K562 (cell line): Measurements from ENCODE around the gene COQ5. TPM values are rescaled to one million over a fixed set of nuclear protein-coding genes. Genes with fewer than 3 reads are reported as not detected.

Experiments used
- ATAC-seq: fragments of 200-7000 bp; cut with Tn5 transposase; 3 replicates; pipeline ENCODE4 v1.9.1; 2020; ENCODE audit warnings: moderate library complexity
- BruUV-seq: library from RNA; stranded (reverse); fragments of 400-500 nt; replicated peaks from 2 replicates; lab custom pipeline; 2021; lab: Mats Ljungman, UMichigan
- CTCF ChIA-PET: fragments of 300-600 bp; formaldehyde crosslinking; extraction: SDS; loops from one replicate; lab custom pipeline; 2021; ENCODE audit warnings: low intra/inter-chr PET ratio; lab: Yijun Ruan, JAX
- POLR2A ChIA-PET: fragments of 300-600, 350-650 bp; sonication (Branson Sonifier 250); formaldehyde crosslinking; extraction: SDS; loops from one replicate; lab custom pipeline; 2021; ENCODE audit warnings: antibody characterized with exemption, inconsistent platforms; lab: Yijun Ruan, JAX
- DNase-seq, 4 experiments: peaks; one replicate each; pipeline versions ENCODE4 v3.0.0 to v3.0.0-alpha.2; 2011 to 2018; ENCODE audit warnings: low spot score in 3 of 4, mixed read lengths in 3 of 4; ENCODE audit errors: extremely low read depth in 1 of 4
- FAIRE-seq: peaks from 2 replicates; lab custom pipeline; 2011; peaks lifted over from hg19 to GRCh38; lab: Jason Lieb, UNC
- H2AFZ ChIP-seq: 2 replicates; pipeline ENCODE4 v1.6.0; 2011; ENCODE audit warnings: low read depth, low read length, control low read depth, inconsistent platforms
- H3K27ac ChIP-seq: fragments of 200-600 bp; 3 replicates; pipeline ENCODE4 v1.8.0; 2011; ENCODE audit warnings: low read depth, mild to moderate bottlenecking, control low read depth, inconsistent platforms, low read length, moderate library complexity, mixed read lengths; ENCODE audit errors: extremely low read depth
- H3K27me3 ChIP-seq, 2 experiments: fragments of 300-600 bp in 1 of 2; 2 replicates in 1 of 2; 3 replicates in 1 of 2; pipeline versions ENCODE4 v1.6.0 to v1.8.0; 2011; ENCODE audit warnings: inconsistent platforms in 2 of 2, low read length in 2 of 2, mild to moderate bottlenecking in 1 of 2, mixed read lengths in 1 of 2, moderate library complexity in 1 of 2; ENCODE audit not compliant: control insufficient read depth in 2 of 2, insufficient read depth in 2 of 2
- H3K36me3 ChIP-seq: fragments of 300-600 bp; 3 replicates; pipeline ENCODE4 v1.8.0; 2011; ENCODE audit warnings: mild to moderate bottlenecking, low read length, inconsistent platforms; ENCODE audit not compliant: control insufficient read depth, insufficient read depth
- H3K4me1 ChIP-seq, 2 experiments: fragments of 200-600 bp in 1 of 2; replicated peaks in 1 of 2; 2 replicates in 1 of 2; 3 replicates in 1 of 2; pipeline versions ENCODE4 v1.5.1 to v1.8.0; 2011; ENCODE audit warnings: inconsistent platforms in 2 of 2, low read length in 2 of 2, mild to moderate bottlenecking in 1 of 2, mixed read lengths in 1 of 2, moderate library complexity in 1 of 2; ENCODE audit not compliant: control insufficient read depth in 2 of 2, insufficient read depth in 2 of 2
- H3K4me2 ChIP-seq: 2 replicates; pipeline ENCODE4 v1.6.1; 2011; ENCODE audit warnings: low read length, control low read depth, inconsistent platforms, mixed read lengths; ENCODE audit not compliant: insufficient read depth
- H3K4me3 ChIP-seq: fragments of 200-600 bp; sonication (generic), shearing (Covaris generic); 2 replicates; pipeline ENCODE4 v1.5.1; 2016; ENCODE audit warnings: control low read depth, inconsistent platforms
- H3K79me2 ChIP-seq: fragments of 200-600 bp; 3 replicates; pipeline ENCODE4 v1.8.0; 2011; ENCODE audit warnings: low read length, inconsistent platforms; ENCODE audit not compliant: control insufficient read depth, insufficient read depth
- H3K9ac ChIP-seq, 2 experiments: 2 replicates each; pipeline versions ENCODE4 v1.6.0 to v1.6.1; 2011; ENCODE audit warnings: low read depth in 2 of 2, low read length in 2 of 2, control low read depth in 1 of 2, inconsistent platforms in 1 of 2, mild to moderate bottlenecking in 1 of 2, mixed read lengths in 1 of 2; ENCODE audit not compliant: insufficient read depth in 1 of 2
- H3K9me1 ChIP-seq: one replicate; pipeline ENCODE4 v1.6.0; 2011; ENCODE audit warnings: inconsistent platforms, mild to moderate bottlenecking, low read length, moderate library complexity; ENCODE audit not compliant: control insufficient read depth, insufficient read depth
- H3K9me3 ChIP-seq: replicated peaks from 2 replicates; pipeline ENCODE4 v1.5.1; 2011; ENCODE audit warnings: low read depth, low read length, inconsistent platforms; ENCODE audit not compliant: control insufficient read depth, insufficient read depth
- H4K20me1 ChIP-seq: replicated peaks from 2 replicates; pipeline ENCODE4 v1.6.1; 2011; ENCODE audit warnings: low read length, inconsistent platforms, mixed read lengths; ENCODE audit not compliant: control insufficient read depth, insufficient read depth
- ARID1B ChIP-seq: fragments of 450-650 bp; IDR thresholded peaks from 2 replicates; pipeline ENCODE4 v1.6.1; 2016; ENCODE audit warnings: antibody characterized with exemption, mild to moderate bottlenecking, inconsistent platforms
- ATF3 ChIP-seq, 2 experiments: fragments of 450-650 bp in 1 of 2; sonication (generic) in 1 of 2; formaldehyde crosslinking in 1 of 2; IDR thresholded peaks in 1 of 2; conservative IDR thresholded peaks in 1 of 2; 2 replicates each; pipeline versions ENCODE4 v1.6.1 to v1.8.1; 2016 to 2023; ENCODE audit warnings: mild to moderate bottlenecking in 2 of 2, moderate library complexity in 2 of 2, inconsistent platforms in 1 of 2, missing genetic modification reagents in 1 of 2
- BHLHE40 ChIP-seq: IDR thresholded peaks from 2 replicates; pipeline ENCODE4 v1.6.1; 2011; ENCODE audit warnings: low read length, improper control_type of control experiment
- CREM ChIP-seq: IDR thresholded peaks from 2 replicates; pipeline ENCODE4 v1.6.1; 2014; ENCODE audit warnings: antibody characterized with exemption, low read depth
- DPF2 ChIP-seq: fragments of 450-650 bp; IDR thresholded peaks from 2 replicates; pipeline ENCODE4 v1.6.1; 2016
- EHMT2 ChIP-seq: fragments of 450-650 bp; IDR thresholded peaks from 2 replicates; pipeline ENCODE4 v1.6.1; 2018; ENCODE audit warnings: antibody characterized with exemption
- ETV1 ChIP-seq: fragments of 450-650 bp; conservative IDR thresholded peaks from 2 replicates; pipeline ENCODE4 v1.6.1; 2016; ENCODE audit warnings: missing genetic modification characterization, control low read depth, low read depth, missing compliant biosample characterization
- HDAC2 ChIP-seq: fragments of 450-650 bp; IDR thresholded peaks from 2 replicates; pipeline ENCODE4 v1.6.1; 2016; ENCODE audit warnings: mild to moderate bottlenecking
- RBFOX2 ChIP-seq: fragments of 200-400 bp; formaldehyde crosslinking; IDR thresholded peaks from 2 replicates; pipeline ENCODE4 v1.6.1; 2017; ENCODE audit warnings: low read depth, mild to moderate bottlenecking, low read length, moderate library complexity
- RBM15 ChIP-seq: fragments of 200-400 bp; formaldehyde crosslinking; IDR thresholded peaks from 2 replicates; pipeline ENCODE4 v1.6.1; 2018; ENCODE audit warnings: mild to moderate bottlenecking, low read length, moderate library complexity; ENCODE audit not compliant: insufficient read depth
- RBM25 ChIP-seq: fragments of 200-400 bp; formaldehyde crosslinking; IDR thresholded peaks from 2 replicates; pipeline ENCODE4 v1.6.1; 2018; ENCODE audit warnings: low read length, low read depth, moderate library complexity; ENCODE audit not compliant: severe bottlenecking
- RCOR1 ChIP-seq, 2 experiments: IDR thresholded peaks; 2 replicates each; pipeline ENCODE4 v1.6.1; 2012; ENCODE audit warnings: low read depth in 2 of 2, low read length in 2 of 2, borderline replicate concordance in 1 of 2, improper control_type of control experiment in 1 of 2
- SMARCC2 ChIP-seq: fragments of 450-650 bp; IDR thresholded peaks from 2 replicates; pipeline ENCODE4 v1.6.1; 2017; ENCODE audit warnings: antibody characterized with exemption, moderate library complexity, mild to moderate bottlenecking, low read depth
- SMARCE1 ChIP-seq: fragments of 450-650 bp; IDR thresholded peaks from 2 replicates; pipeline ENCODE4 v1.7.1; 2016; ENCODE audit warnings: mild to moderate bottlenecking
- SRF ChIP-seq, 2 experiments: fragments of 250-450, 450-650 bp in 1 of 2; sonication (Bioruptor Pico) in 1 of 2; sonication (generic) in 1 of 2; formaldehyde crosslinking; IDR thresholded peaks; 2 replicates each; pipeline versions ENCODE4 v1.5.0 to v1.5.1; 2020 to 2022; ENCODE audit warnings: mild to moderate bottlenecking in 1 of 2, missing genetic modification reagents in 1 of 2
- ZEB2 ChIP-seq: fragments of 450-650 bp; IDR thresholded peaks from 2 replicates; pipeline ENCODE4 v1.6.1; 2016
- WGBS: fragments of 100-300 bp; shearing (Covaris generic); methylation state at CpG from one replicate; pipeline ENCODE4 v1.1.6; 2016; ENCODE audit warnings: low coverage, mixed read lengths; ENCODE audit not compliant: insufficient coverage; ENCODE audit errors: missing lambda C conversion rate; 5-methylcytosine and 5-hydroxymethylcytosine counted together
- in situ Hi-C: fragments of 300-500 bp; cut with MboI; formaldehyde crosslinking; loops from 4 replicates; pipeline ENCODE4 v1.15.0; 2018; ENCODE audit warnings: inconsistent platforms, mixed read lengths
- intact Hi-C: fragments of 100-400 bp; cut with micrococcal nuclease; formaldehyde crosslinking; loops from 2 replicates; pipeline ENCODE4 v1.14.2; 2022
- polyA plus RNA-seq, 8 experiments: library from polyadenylated mRNA; depleted of rRNA in 4 of 8; stranded (reverse) in 5 of 8; unstranded in 3 of 8; fragments of >200 nt; fragmentation: Nextera tagmentation in 2 of 8; fragmentation: Illumina TruSeq in 1 of 8; extraction: Ambion mirVana in 2 of 8; extraction: Trizol in 1 of 8; gene quantifications; 2 replicates each; pipeline versions ENCODE4 v1.2.1 to v1.2.3, GENCODE V29; 2011 to 2014; ENCODE audit warnings: inconsistent platforms in 1 of 8, missing spikeins in 1 of 8
- total RNA-seq, 7 experiments: library from RNA; depleted of rRNA in 6 of 7; stranded (reverse); fragments of >200 nt in 6 of 7; fragmentation: Illumina TruSeq in 2 of 7; extraction: Trizol in 2 of 7; gene quantifications; 2 replicates each; pipeline versions ENCODE4 v1.2.1 to v1.2.3, GENCODE V29; 2011 to 2021; ENCODE audit warnings: low replicate concordance in 1 of 7

COQ5 gene
- total and polyA plus RNA-seq, 9 of the 15 experiments (the other 6 are each of a cell fraction or from before 2014, with no cell fraction given), result 19.2 to 59.7 (median 30.4) TPM

GRCh38 chr12:120475643-120476042 is 53.3 kb downstream of the COQ5 start:
- Histone ChIP-seq H3K79me2 (peaks cover 53% of the 10 kb centered on the region), H2AFZ (no peak overlapping the region), H3K27ac (no peak overlapping the region), H3K4me1 (peaks cover 23 to 44% of the 10 kb centered on the region in 2 experiments), H3K27me3 (no peaks in the 10 kb centered on the region), H3K36me3 (peaks cover 3% of the 10 kb centered on the region; the same call in 2 of the 3 replicates), H3K9ac (no peak overlapping the region), H3K4me2 (no peak overlapping the region), H4K20me1 (no peaks in the 10 kb centered on the region)
- no TSS peak for BruUV-seq
- FAIRE-seq (no peak), ATAC-seq (no peak), DNase-seq (no peak)
- in situ Hi-C loops, result no loop called here
- POLR2A ChIA-PET, result interaction anchor here (2.1 to 2.9 kb wide), 5 partner anchors 8 to 21 kb away, joined by 9 to 13 read pairs (median 12); partner anchors contain the start of gene DYNLL1
- CTCF ChIA-PET, result no interaction called here
- 50% methylated on average over 1 of the region's 1 CpG for WGBS
- TF ChIP-seq RBM25 (peak; percentile 41), SRF (CRISPR knock-in tag; IDR thresholded peaks at IDR 0.05) (no peak)
- TF ChIP-seq, all 486 proteins: peak for 1
- intact Hi-C loops, result no loop called here
- H3K4me3 ChIP-seq, result no peak overlapping the region
- H3K9me1 ChIP-seq, result peaks cover 5% of the 10 kb centered on the region
- H3K9me3 ChIP-seq, result no peaks in the 10 kb centered on the region

GRCh38 chr12:120474616-120474960 is 54.4 kb downstream of the COQ5 start:
- no TSS peak for BruUV-seq
- H3K79me2 ChIP-seq, result peaks cover 56% of the 10 kb centered on the region
- 11% methylated on average over 2 of the region's 2 CpGs for WGBS
- no peak overlapping the region for H2AFZ ChIP-seq
- H3K4me3 ChIP-seq, result no peak overlapping the region
- DNase-seq (peak; percentile 43 to 71 (median 52)), FAIRE-seq (peak; percentile 76), ATAC-seq (no peak)
- no peaks in the 10 kb centered on the region for H3K9me3 ChIP-seq
- in situ Hi-C loops, result no loop called here
- H3K4me2 ChIP-seq, result peak overlapping the region; percentile 2
- no peaks in the 10 kb centered on the region for H3K27me3 ChIP-seq
- H3K9ac ChIP-seq, result peak overlapping the region in 1 of 2 experiments; percentile 7; a peak in 1 of 4 replicates
- H3K4me1 ChIP-seq, result peaks cover 26 to 34% of the 10 kb centered on the region in 2 experiments
- ChIA-PET CTCF (no interaction called here), POLR2A (interaction anchor here (0.7 to 2.9 kb wide), 9 partner anchors 9 to 183 kb away, joined by 3 to 13 read pairs (median 9); partner anchors contain the start of genes DYNLL1 and RNU4-2)
- H3K9me1 ChIP-seq, result no peaks in the 10 kb centered on the region
- no peaks in the 10 kb centered on the region for H4K20me1 ChIP-seq
- no peak overlapping the region for H3K27ac ChIP-seq
- intact Hi-C loops, result no loop called here
- peaks cover 3% of the 10 kb centered on the region; the same call in 2 of the 3 replicates for H3K36me3 ChIP-seq
- TF ChIP-seq ATF3 (IDR thresholded peaks at IDR 0.05), result peak; percentile 61
- TF ChIP-seq ATF3 (CRISPR knock-in tag; conservative IDR thresholded peaks at IDR 0.05), result no peak
- TF ChIP-seq RBM15, result no peak
- TF ChIP-seq EHMT2, result no peak
- TF ChIP-seq BHLHE40, result peak; percentile 30; the same call in 1 of the 2 replicates
- 0 out of 2 replicates have a peak, but pooled peaks have one; percentile 11 for TF ChIP-seq ETV1 (tag)
- 0 out of 4 replicates have a peak, but pooled peaks of 1 of the 2 experiments have one; percentile 56 for TF ChIP-seq RCOR1 (IDR thresholded peaks at IDR 0.05; ENCODE audit: borderline replicate concordance in 1 of 2, low read depth in 2 of 2, low read length in 2 of 2)
- TF ChIP-seq ARID1B, result peak; percentile 40
- TF ChIP-seq CREM, result peak; percentile 35; the same call in 1 of the 2 replicates
- TF ChIP-seq ZEB2, result peak; percentile 63
- TF ChIP-seq SMARCE1, result peak; percentile 60; the same call in 1 of the 2 replicates
- no peak for TF ChIP-seq RBFOX2
- 0 out of 2 replicates have a peak, but pooled peaks have one; percentile 38 for TF ChIP-seq HDAC2
- TF ChIP-seq DPF2, result peak; percentile 52; the same call in 1 of the 2 replicates
- TF ChIP-seq SMARCC2, result 0 out of 2 replicates have a peak, but pooled peaks have one; percentile 31
